ENCODE measurements around the gene SRRM3.
A peak's percentile ranks its signal among the peaks of the same experiment; 100 is the strongest.
"Not testable (repeated sequence)": the region's sequence is repeated elsewhere in the genome, so short reads cannot be mapped to it uniquely, and the experiment has no call there.

SRRM3 gene

GRCh38 chr7:76191783-76192240, 9.9 kb upstream of the SRRM3 start:
- no peak for DNase-seq

GRCh38 chr7:76193466-76193865, 8.2 kb upstream of the SRRM3 start:
- no peak for DNase-seq

GRCh38 chr7:76193883-76194282, 7.8 kb upstream of the SRRM3 start:
- no peak for DNase-seq

GRCh38 chr7:76196786-76197185, 4.9 kb upstream of the SRRM3 start:
- no peak for DNase-seq

GRCh38 chr7:76198202-76198601, 3.5 kb upstream of the SRRM3 start:
- DNase-seq: no peak

GRCh38 chr7:76202666-76203030, 952 bp downstream of the SRRM3 start:
- no peak for DNase-seq

GRCh38 chr7:76204147-76204546, 2.5 kb downstream of the SRRM3 start:
- DNase-seq: no peak

GRCh38 chr7:76206633-76207032, 4.9 kb downstream of the SRRM3 start:
- DNase-seq: no peak

- DNase-seq: no peak
Observed at GRCh38 chr7:76209310-76209709, 7.6 kb downstream of the SRRM3 start.

- DNase-seq: no peak
Observed at GRCh38 chr7:76211216-76211615, 9.5 kb downstream of the SRRM3 start.

GRCh38 chr7:76215349-76215748, 13.7 kb downstream of the SRRM3 start:
- DNase-seq: not testable (repeated sequence)

GRCh38 chr7:76216381-76217082, 14.8 kb downstream of the SRRM3 start:
- DNase-seq: no peak

GRCh38 chr7:76217942-76218566, 16.4 kb downstream of the SRRM3 start:
- DNase-seq: no peak

- DNase-seq: no peak
Observed at GRCh38 chr7:76220185-76221057, 18.7 kb downstream of the SRRM3 start.

- DNase-seq: no peak
Observed at GRCh38 chr7:76222333-76222732, 20.6 kb downstream of the SRRM3 start.

GRCh38 chr7:76222839-76223238, 21.1 kb downstream of the SRRM3 start:
- DNase-seq: no peak

- DNase-seq: no peak
Observed at GRCh38 chr7:76223286-76223972, 21.7 kb downstream of the SRRM3 start.

- DNase-seq: no peak
Observed at GRCh38 chr7:76224695-76225094, 23.0 kb downstream of the SRRM3 start.

- DNase-seq: peak in 1 of 4 experiments; percentile 3
Observed at GRCh38 chr7:76225379-76225778, 23.7 kb downstream of the SRRM3 start.

GRCh38 chr7:76225951-76226350, 24.3 kb downstream of the SRRM3 start:
- DNase-seq: no peak

GRCh38 chr7:76226878-76227423, 25.3 kb downstream of the SRRM3 start:
- not testable (repeated sequence) for DNase-seq

GRCh38 chr7:76230214-76230613, 28.5 kb downstream of the SRRM3 start:
- no peak for DNase-seq

- DNase-seq: no peak
Observed at GRCh38 chr7:76231071-76231470, 29.4 kb downstream of the SRRM3 start.
